GM12874 (cell line): ENCODE measurements around the gene GAS2.

Source experiments
- TF ChIP-seq, protein P1 (sequence below): IDR thresholded peaks from 2 replicates; pipeline ENCODE4 v1.5.1; 2011; ENCODE audit warnings: low read depth, mild to moderate bottlenecking, control low read depth, low read length, moderate library complexity; ENCODE audit not compliant: insufficient read depth

Gene GAS2

DNA sequence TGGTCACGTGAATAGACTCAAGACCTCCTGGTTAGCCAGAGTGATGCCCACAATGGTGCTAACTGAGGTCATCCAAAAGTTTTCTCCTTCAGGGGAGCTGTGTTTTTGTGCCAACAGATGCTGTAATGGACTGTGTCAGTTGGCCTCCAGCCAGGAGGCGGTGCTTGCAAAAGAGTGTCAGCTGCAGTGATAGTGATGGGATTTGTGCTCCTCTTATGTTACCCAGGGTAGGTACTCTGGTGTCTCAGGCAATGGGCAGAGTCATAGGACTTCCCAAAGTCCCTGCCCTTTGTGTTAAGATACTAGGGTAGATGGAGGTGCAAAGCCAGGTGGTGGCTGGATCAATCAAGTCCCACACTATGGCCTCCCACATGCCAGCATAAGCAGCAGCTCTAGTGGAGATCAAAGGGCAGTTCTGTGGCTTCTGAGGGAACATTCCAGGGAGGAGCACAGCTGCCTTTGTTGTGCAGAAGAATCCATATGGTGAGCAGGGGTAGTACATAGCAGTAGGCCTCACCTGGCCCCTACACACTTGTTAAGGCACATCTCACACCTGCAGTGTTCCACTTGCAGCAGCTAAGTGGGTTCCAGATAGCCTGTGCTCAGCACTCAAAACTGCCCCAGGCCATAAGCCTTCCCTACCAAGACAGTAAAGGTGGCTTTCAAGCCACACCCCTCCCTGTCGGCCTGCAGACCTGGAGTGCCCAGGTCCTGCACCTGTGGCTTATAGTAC lies 31.3 kb upstream of the GAS2 start:
- TF ChIP-seq, protein P1, sequence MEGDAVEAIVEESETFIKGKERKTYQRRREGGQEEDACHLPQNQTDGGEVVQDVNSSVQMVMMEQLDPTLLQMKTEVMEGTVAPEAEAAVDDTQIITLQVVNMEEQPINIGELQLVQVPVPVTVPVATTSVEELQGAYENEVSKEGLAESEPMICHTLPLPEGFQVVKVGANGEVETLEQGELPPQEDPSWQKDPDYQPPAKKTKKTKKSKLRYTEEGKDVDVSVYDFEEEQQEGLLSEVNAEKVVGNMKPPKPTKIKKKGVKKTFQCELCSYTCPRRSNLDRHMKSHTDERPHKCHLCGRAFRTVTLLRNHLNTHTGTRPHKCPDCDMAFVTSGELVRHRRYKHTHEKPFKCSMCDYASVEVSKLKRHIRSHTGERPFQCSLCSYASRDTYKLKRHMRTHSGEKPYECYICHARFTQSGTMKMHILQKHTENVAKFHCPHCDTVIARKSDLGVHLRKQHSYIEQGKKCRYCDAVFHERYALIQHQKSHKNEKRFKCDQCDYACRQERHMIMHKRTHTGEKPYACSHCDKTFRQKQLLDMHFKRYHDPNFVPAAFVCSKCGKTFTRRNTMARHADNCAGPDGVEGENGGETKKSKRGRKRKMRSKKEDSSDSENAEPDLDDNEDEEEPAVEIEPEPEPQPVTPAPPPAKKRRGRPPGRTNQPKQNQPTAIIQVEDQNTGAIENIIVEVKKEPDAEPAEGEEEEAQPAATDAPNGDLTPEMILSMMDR = no peak

DNA sequence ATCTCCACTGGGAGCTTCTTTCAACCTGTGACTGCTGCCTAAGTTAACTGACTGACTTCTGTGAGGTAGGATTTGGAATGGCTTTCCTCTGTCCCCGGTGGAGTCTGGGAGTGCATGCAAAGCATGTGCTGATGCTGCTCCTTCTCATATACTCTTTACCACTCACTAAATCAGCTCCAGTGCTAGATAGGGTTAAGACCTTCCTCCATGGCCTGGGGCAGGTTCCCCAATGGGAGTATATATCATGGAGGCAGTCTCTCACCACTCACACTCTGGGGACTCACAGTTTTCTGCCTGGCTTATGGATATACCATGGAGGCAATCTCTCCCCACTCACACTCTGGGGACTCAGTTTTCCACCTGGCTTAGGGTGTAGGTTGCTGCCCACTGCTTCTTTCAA lies 30.7 kb upstream of the GAS2 start:
- TF ChIP-seq, protein P1 = no peak

DNA sequence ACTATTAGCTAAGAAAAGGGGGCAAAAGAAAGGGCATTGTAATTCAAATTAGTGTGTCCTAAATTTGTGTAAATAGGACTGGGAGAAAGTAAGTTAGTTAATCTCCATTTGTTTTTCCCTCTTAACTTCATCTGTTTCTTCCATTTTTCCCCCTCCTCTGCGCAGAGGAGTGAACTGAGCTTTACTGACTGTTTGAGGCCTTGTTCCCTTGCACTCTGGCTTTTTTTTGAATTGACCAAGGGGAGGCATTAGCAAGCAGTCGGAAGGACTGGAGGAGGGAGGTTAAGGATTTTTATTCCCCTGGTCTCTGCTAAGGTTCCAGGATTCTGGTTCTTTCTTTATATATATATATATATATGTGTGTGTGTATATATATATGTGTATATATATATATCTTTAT lies 25.5 kb upstream of the GAS2 start:
- TF ChIP-seq, protein P1 = no peak

GRCh38 chr11:22641559-22641958 lies 24.9 kb upstream of the GAS2 start:
- TF ChIP-seq, protein P1 = no peak

DNA sequence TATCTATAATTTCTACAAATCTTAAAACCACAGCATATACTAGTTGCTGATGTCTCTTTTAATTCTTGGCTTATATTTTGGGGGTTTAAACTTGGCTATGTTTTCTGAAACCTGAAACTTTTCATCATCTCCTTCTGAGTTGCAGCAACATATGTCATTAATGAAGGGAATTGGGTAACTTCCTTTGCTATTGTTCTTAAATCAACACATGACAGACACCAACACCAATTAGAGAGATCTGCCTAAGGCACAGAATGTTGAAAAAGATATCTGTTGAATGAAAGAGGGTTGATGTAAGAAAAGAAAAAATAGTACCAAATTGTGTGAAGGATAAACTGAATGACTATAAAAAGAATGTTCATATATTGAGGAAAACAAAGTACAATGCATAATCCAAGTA lies 10.3 kb upstream of the GAS2 start:
- TF ChIP-seq, protein P1 = no peak

GRCh38 chr11:22657101-22657694 lies 9.2 kb upstream of the GAS2 start:
- TF ChIP-seq, protein P1 = no peak

DNA sequence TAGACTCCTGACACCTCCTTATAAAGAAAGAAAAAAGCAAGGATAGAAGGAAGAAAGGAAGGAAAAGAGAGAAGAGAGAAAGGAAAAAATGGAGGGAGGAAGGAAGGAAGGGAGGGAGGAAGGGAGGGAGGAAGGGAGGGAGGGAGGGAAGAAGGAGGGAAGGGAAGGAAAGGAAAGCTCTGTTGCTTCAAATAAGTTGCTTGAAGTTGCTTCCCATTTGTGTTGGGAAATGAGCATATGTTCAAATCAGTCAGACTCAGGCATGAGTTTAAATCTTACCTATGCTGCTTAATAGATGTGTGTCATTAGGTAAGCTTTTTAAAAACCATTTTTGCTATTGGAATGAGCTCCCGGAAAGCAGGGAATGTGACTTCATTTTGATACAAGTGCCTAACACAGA lies 6.6 kb upstream of the GAS2 start:
- TF ChIP-seq, protein P1 = no peak
